H1 (cell line): Measurements from ENCODE around the gene MXRA8. TPM values are rescaled to one million over a fixed set of nuclear protein-coding genes. Genes with fewer than 3 reads are reported as not detected.

Experiments used
- CTCF ChIA-PET: fragments of 300-600 bp; sonication (Branson Sonifier 250); formaldehyde crosslinking; loops from one replicate; lab custom pipeline; 2021; ENCODE audit not compliant: partially characterized antibody; lab: Charles Lee
- POLR2A ChIA-PET: fragments of 300-600 bp; sonication (Branson Sonifier 250); formaldehyde crosslinking; loops from one replicate; lab custom pipeline; 2021; ENCODE audit warnings: inconsistent platforms; ENCODE audit not compliant: partially characterized antibody; lab: Charles Lee
- DNase-seq, 2 experiments: peaks; one replicate each; pipeline versions ENCODE4 v3.0.0 to v3.0.0-alpha.2; 2010 to 2022; ENCODE audit warnings: low spot score in 2 of 2, low read depth in 1 of 2, mixed read lengths in 1 of 2
- FAIRE-seq: peaks from 2 replicates; lab custom pipeline; 2011; peaks lifted over from hg19 to GRCh38; lab: Jason Lieb, UNC
- H2AFZ ChIP-seq: 2 replicates; pipeline ENCODE4 v1.8.1; 2012; ENCODE audit warnings: low read length, inconsistent platforms
- H2AK5ac ChIP-seq: 2 replicates; pipeline ENCODE4 v1.6.1; 2013; ENCODE audit warnings: low read depth, low read length
- H2BK120ac ChIP-seq: replicated peaks from 2 replicates; pipeline ENCODE3; 2013; ENCODE audit warnings: low read depth, low read length, inconsistent platforms
- H2BK12ac ChIP-seq: 2 replicates; pipeline ENCODE4 v1.6.1; 2013; ENCODE audit warnings: low read depth, low read length
- H2BK15ac ChIP-seq: 2 replicates; pipeline ENCODE4 v1.6.1; 2013; ENCODE audit warnings: low read length
- H2BK20ac ChIP-seq: 2 replicates; pipeline ENCODE4 v1.6.1; 2013; ENCODE audit warnings: low read length
- H2BK5ac ChIP-seq: 2 replicates; pipeline ENCODE4 v1.6.1; 2013; ENCODE audit warnings: low read depth, low read length
- H3K14ac ChIP-seq: 2 replicates; pipeline ENCODE4 v1.6.1; 2013; ENCODE audit warnings: inconsistent platforms; ENCODE audit not compliant: insufficient read length
- H3K18ac ChIP-seq: 2 replicates; pipeline ENCODE4 v1.6.1; 2013; ENCODE audit warnings: low read length; ENCODE audit errors: extremely low read depth
- H3K23ac ChIP-seq: 2 replicates; pipeline ENCODE4 v1.6.1; 2013; ENCODE audit warnings: inconsistent platforms; ENCODE audit not compliant: insufficient read length
- H3K23me2 ChIP-seq: 2 replicates; pipeline ENCODE4 v1.6.1; 2013; ENCODE audit warnings: low read depth, low read length
- H3K27ac ChIP-seq: 2 replicates; pipeline ENCODE4 v1.6.1; 2011; ENCODE audit warnings: low read depth, low read length, inconsistent platforms
- H3K27me3 ChIP-seq, 4 experiments: replicated peaks in 1 of 4; 1 replicate in 1 of 4; 2 replicates in 3 of 4; pipeline versions ENCODE4 v1.6.1 to v1.8.1; 2011 to 2013; ENCODE audit warnings: low read length in 3 of 4, mild to moderate bottlenecking in 3 of 4, inconsistent platforms in 2 of 4, mixed read lengths in 2 of 4, moderate library complexity in 1 of 4; ENCODE audit not compliant: control insufficient read depth in 3 of 4, insufficient read depth in 3 of 4; ENCODE audit errors: extremely low read depth in 1 of 4
- H3K36me3 ChIP-seq, 4 experiments: 2 replicates each; pipeline versions ENCODE4 v1.6.1 to v1.8.1; 2011 to 2013; ENCODE audit warnings: mild to moderate bottlenecking in 4 of 4, low read length in 3 of 4, moderate library complexity in 2 of 4, control low read depth in 1 of 4, inconsistent platforms in 1 of 4; ENCODE audit not compliant: insufficient read depth in 4 of 4, control insufficient read depth in 2 of 4
- H3K4ac ChIP-seq: replicated peaks from 2 replicates; pipeline ENCODE3; 2013; ENCODE audit warnings: low read length, low read depth, mixed read lengths, inconsistent platforms; ENCODE audit not compliant: insufficient read length
- H3K4me1 ChIP-seq, 4 experiments: replicated peaks in 1 of 4; 1 replicate in 1 of 4; 2 replicates in 3 of 4; pipeline versions ENCODE4 v1.6.1 to v1.8.1; 2011 to 2013; ENCODE audit warnings: low read length in 3 of 4, inconsistent platforms in 2 of 4, mixed read lengths in 1 of 4; ENCODE audit not compliant: insufficient read depth in 4 of 4, control insufficient read depth in 3 of 4
- H3K4me2 ChIP-seq, 2 experiments: 2 replicates each; pipeline versions ENCODE4 v1.6.1 to v1.8.1; 2011 to 2013; ENCODE audit warnings: low read depth in 2 of 2, low read length in 2 of 2, control low read depth in 1 of 2, inconsistent platforms in 1 of 2, mild to moderate bottlenecking in 1 of 2; ENCODE audit not compliant: insufficient read depth in 1 of 2
- H3K4me3 ChIP-seq, 4 experiments: fragments of 200-600, 300-600 bp in 1 of 4; sonication (generic), shearing (Covaris generic), sonication (Bioruptor Twin) in 1 of 4; 2 replicates each; pipeline versions ENCODE4 v1.5.1 to v1.8.1; 2011 to 2016; ENCODE audit warnings: low read length in 4 of 4, low read depth in 3 of 4, control low read depth in 2 of 4, inconsistent platforms in 2 of 4, mild to moderate bottlenecking in 2 of 4, mixed read lengths in 1 of 4, moderate library complexity in 1 of 4; ENCODE audit not compliant: insufficient read depth in 2 of 4; ENCODE audit errors: extremely low read depth in 1 of 4
- H3K56ac ChIP-seq: replicated peaks from 2 replicates; pipeline ENCODE3; 2013; ENCODE audit warnings: low read depth, mild to moderate bottlenecking, mixed read lengths, low read length, inconsistent platforms; ENCODE audit not compliant: insufficient read length
- H3K79me1 ChIP-seq: 2 replicates; pipeline ENCODE4 v1.6.1; 2013; ENCODE audit warnings: low read depth, low read length, control low read depth
- H3K79me2 ChIP-seq, 2 experiments: 2 replicates each; pipeline versions ENCODE4 v1.6.1 to v1.8.1; 2012 to 2013; ENCODE audit warnings: low read length in 2 of 2, mild to moderate bottlenecking in 2 of 2, inconsistent platforms in 1 of 2; ENCODE audit not compliant: insufficient read depth in 2 of 2, control insufficient read depth in 1 of 2
- H3K9ac ChIP-seq, 4 experiments: replicated peaks in 1 of 4; 1 replicate in 1 of 4; 2 replicates in 3 of 4; pipeline versions ENCODE4 v1.6.1 to v1.8.1; 2011 to 2013; ENCODE audit warnings: low read depth in 3 of 4, low read length in 3 of 4, control low read depth in 2 of 4, mild to moderate bottlenecking in 2 of 4, moderate library complexity in 2 of 4, inconsistent platforms in 1 of 4; ENCODE audit errors: extremely low read depth in 1 of 4
- H3K9me3 ChIP-seq, 2 experiments: 2 replicates each; pipeline versions ENCODE4 v1.6.1 to v1.8.1; 2012 to 2013; ENCODE audit warnings: mild to moderate bottlenecking in 2 of 2, moderate library complexity in 2 of 2, control low read depth in 1 of 2, inconsistent platforms in 1 of 2, low read depth in 1 of 2, low read length in 1 of 2, mixed read lengths in 1 of 2; ENCODE audit not compliant: insufficient read depth in 2 of 2
- H4K20me1 ChIP-seq, 2 experiments: replicated peaks in 1 of 2; 2 replicates each; pipeline versions ENCODE3 to v1.8.1; 2011 to 2013; ENCODE audit warnings: inconsistent platforms in 2 of 2, low read length in 2 of 2, mild to moderate bottlenecking in 1 of 2; ENCODE audit not compliant: insufficient read depth in 2 of 2, control insufficient read depth in 1 of 2
- H4K5ac ChIP-seq: 2 replicates; pipeline ENCODE4 v1.6.1; 2013; ENCODE audit warnings: low read length, low read depth, mixed read lengths, inconsistent platforms; ENCODE audit not compliant: insufficient read length
- H4K8ac ChIP-seq: 2 replicates; pipeline ENCODE4 v1.8.0; 2013; ENCODE audit warnings: mild to moderate bottlenecking, moderate library complexity, low read length, inconsistent platforms; ENCODE audit not compliant: insufficient read depth; ENCODE audit errors: extremely low read depth
- H4K91ac ChIP-seq: replicated peaks from 2 replicates; pipeline ENCODE3; 2013; ENCODE audit warnings: low read length, mixed read lengths, inconsistent platforms; ENCODE audit not compliant: insufficient read length
- BRCA1 ChIP-seq: IDR thresholded peaks from 2 replicates; pipeline ENCODE4 v1.6.1; 2012; ENCODE audit warnings: low read depth, low read length, improper control_type of control experiment
- CBX5 ChIP-seq: fragments of 300-800, 300-1000 bp; sonication (generic); IDR thresholded peaks from 2 replicates; pipeline ENCODE4 v1.7.1; 2016; ENCODE audit warnings: antibody characterized with exemption, low read length, low read depth
- JUND ChIP-seq: IDR thresholded peaks from 2 replicates; pipeline ENCODE4 v1.6.1; 2011; ENCODE audit warnings: mild to moderate bottlenecking, improper control_type of control experiment, low read length
- SIRT6 ChIP-seq: IDR thresholded peaks from one replicate; pipeline ENCODE4 v1.7.1; 2012; ENCODE audit warnings: low read length, inconsistent platforms
- WGBS, 2 experiments: shearing (Covaris generic) in 1 of 2; methylation state at CpG; one replicate each; pipeline versions ENCODE4 v1.1.6 to v1.1.7; 2013 to 2015; ENCODE audit warnings: low lambda C conversion rate in 2 of 2, mixed read lengths in 2 of 2, inconsistent platforms in 1 of 2, low coverage in 1 of 2, missing lambda C conversion rate in 1 of 2; ENCODE audit not compliant: insufficient replicate concordance in 2 of 2, insufficient coverage in 1 of 2, insufficient read length in 1 of 2; ENCODE audit errors: extremely low coverage in 1 of 2, missing lambda C conversion rate in 1 of 2; 5-methylcytosine and 5-hydroxymethylcytosine counted together
- polyA plus RNA-seq, 7 experiments: library from polyadenylated mRNA; depleted of rRNA in 3 of 7; stranded (reverse) in 5 of 7; unstranded in 2 of 7; fragments of >200 nt in 5 of 7; fragments of 200-250 nt in 2 of 7; gene quantifications; 1 replicate in 5 of 7; 2 replicates in 1 of 7; 4 replicates in 1 of 7; pipeline versions ENCODE4 v1.2.1 to v1.2.3, GENCODE V29; 2011 to 2013; ENCODE audit warnings: missing spikeins in 2 of 7, mixed read lengths in 2 of 7
- total RNA-seq: library from RNA; stranded (reverse); fragmentation: NEBNext Ultra II Directional; extraction: Animal tissue kit (Norgen Biotek cat#: 25700); gene quantifications from 2 replicates; pipeline ENCODE4 v1.2.1, GENCODE V29; 2021

The MXRA8 gene
- total and polyA plus RNA-seq, 2 of the 8 experiments (the other 6 are each of a cell fraction or from before 2014, with no cell fraction given): 10.5 to 17.2 TPM

- no peak overlapping the region for H3K4ac ChIP-seq
- peaks cover 20 to 48% of the 10 kb centered on the region in 2 experiments for H4K20me1 ChIP-seq
- no peak overlapping the region for H2AFZ ChIP-seq
- peaks cover 10% of the 10 kb centered on the region; the same call in 1 of the 2 replicates for H3K23me2 ChIP-seq
- no peak overlapping the region for H2BK120ac ChIP-seq
- no peak overlapping the region for H4K5ac ChIP-seq
- CTCF ChIA-PET: interaction anchor here (0.9 to 4.4 kb wide), 10 partner anchors 9 to 278 kb away, joined by 3 to 34 read pairs (median 3); no protein-coding TSS in a partner anchor
- no peak overlapping the region for H4K91ac ChIP-seq
- H3K18ac ChIP-seq: no peak overlapping the region
- peaks cover 2 to 27% (median 11%) of the 10 kb centered on the region in 4 experiments; a peak in 6 of 8 replicates for H3K36me3 ChIP-seq
- H3K9ac ChIP-seq: no peak overlapping the region
- H3K79me1 ChIP-seq: peaks cover 27% of the 10 kb centered on the region
- H3K79me2 ChIP-seq: peaks cover 0 to 28% of the 10 kb centered on the region in 2 experiments; a peak in 3 of 4 replicates
- POLR2A ChIA-PET: interaction anchor here (0.9 to 3.1 kb wide), 8 partner anchors 9 to 67 kb away, joined by 3 to 12 read pairs (median 4); no protein-coding TSS in a partner anchor
- H3K4me3 ChIP-seq: no peak overlapping the region
- no peak overlapping the region for H3K23ac ChIP-seq
- TF ChIP-seq CBX5 (no peak), JUND (no peak), SIRT6 (no peak), BRCA1 (no peak)
- FAIRE-seq (no peak), DNase-seq (no peak)
- H3K27ac ChIP-seq: no peak overlapping the region
- peaks cover 0 to 5% of the 10 kb centered on the region in 2 experiments; a peak in 1 of 4 replicates for H3K9me3 ChIP-seq
- H2AK5ac ChIP-seq: no peak overlapping the region
- H4K8ac ChIP-seq: no peak overlapping the region; the same call in 1 of the 2 replicates
- no peak overlapping the region for H2BK15ac ChIP-seq
- H3K4me2 ChIP-seq: no peak overlapping the region
- peaks cover 0 to 16% (median 9%) of the 10 kb centered on the region in 4 experiments; a peak in 5 of 7 replicates for H3K4me1 ChIP-seq
- WGBS, 2 experiments: 93% methylated on average over 24 of the region's 24 CpGs; no CpG with 5 or more reads in 1 of the 2 experiments
- no peak overlapping the region for H2BK5ac ChIP-seq
- no peak overlapping the region for H3K56ac ChIP-seq
- no peak overlapping the region for H2BK12ac ChIP-seq
- no peaks in the 10 kb centered on the region; a peak in 1 of 7 replicates for H3K27me3 ChIP-seq
- H3K14ac ChIP-seq: no peak overlapping the region
- no peak overlapping the region for H2BK20ac ChIP-seq
These were observed 14.4 kb downstream of the MXRA8 start for GRCh38 chr1:1343811-1344421.
